ENCODE results near the gene EIF4B. TPM values are rescaled to one million over a fixed set of nuclear protein-coding genes. Genes with fewer than 3 reads are reported as not detected.

Gene EIF4B
- total and polyA plus RNA-seq, 2 of the 13 experiments (the other 11 are each of a cell fraction or from before 2014, with no cell fraction given): 416 to 548 TPM

DNA sequence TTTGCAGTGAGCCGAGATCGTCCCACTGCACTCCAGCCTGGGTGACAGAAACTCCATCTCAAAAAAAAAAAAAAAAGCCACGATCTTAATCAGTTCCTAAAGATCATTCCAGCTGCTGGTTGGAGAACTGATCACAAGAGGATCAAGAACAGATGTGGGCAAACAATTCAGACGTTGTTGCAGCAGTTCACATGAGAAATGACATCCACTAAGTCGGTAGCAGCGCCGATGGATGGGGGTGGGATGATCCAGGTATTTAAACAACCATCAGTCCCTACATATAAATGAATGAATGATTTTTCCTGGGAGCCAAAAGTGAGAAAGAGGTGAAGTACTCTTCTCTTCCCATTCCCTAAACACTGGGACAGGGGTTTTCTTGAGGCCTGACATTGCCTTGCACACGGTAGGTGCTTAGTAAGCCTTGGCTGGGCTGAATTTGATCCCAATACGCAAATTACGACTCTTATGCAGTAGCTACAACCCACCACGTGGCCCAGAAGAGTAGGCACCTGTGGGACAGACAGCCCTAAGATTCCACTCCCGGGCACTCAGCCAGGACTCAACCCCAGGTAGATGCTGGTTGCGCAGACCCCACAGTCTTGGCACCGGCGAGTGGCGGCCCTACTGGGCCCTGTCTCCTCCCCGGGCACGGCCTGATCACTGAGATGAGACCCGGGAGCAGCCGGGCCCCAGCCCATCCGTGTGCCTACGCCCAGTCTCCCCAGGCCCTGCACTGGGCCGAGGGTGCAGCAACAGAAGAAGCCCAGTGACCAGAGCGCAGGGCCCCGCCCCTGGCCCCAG, 72.4 kb downstream of the EIF4B start (continued):
- no peak for TF ChIP-seq PAWR (CRISPR knock-in tag; IDR thresholded peaks at IDR 0.05; ENCODE audit: borderline replicate concordance)
- peak; percentile 16 for TF ChIP-seq RBM39 (IDR thresholded peaks at IDR 0.05; ENCODE audit: low read depth, low read length, poor library complexity, severe bottlenecking)
- TF ChIP-seq, protein P1, sequence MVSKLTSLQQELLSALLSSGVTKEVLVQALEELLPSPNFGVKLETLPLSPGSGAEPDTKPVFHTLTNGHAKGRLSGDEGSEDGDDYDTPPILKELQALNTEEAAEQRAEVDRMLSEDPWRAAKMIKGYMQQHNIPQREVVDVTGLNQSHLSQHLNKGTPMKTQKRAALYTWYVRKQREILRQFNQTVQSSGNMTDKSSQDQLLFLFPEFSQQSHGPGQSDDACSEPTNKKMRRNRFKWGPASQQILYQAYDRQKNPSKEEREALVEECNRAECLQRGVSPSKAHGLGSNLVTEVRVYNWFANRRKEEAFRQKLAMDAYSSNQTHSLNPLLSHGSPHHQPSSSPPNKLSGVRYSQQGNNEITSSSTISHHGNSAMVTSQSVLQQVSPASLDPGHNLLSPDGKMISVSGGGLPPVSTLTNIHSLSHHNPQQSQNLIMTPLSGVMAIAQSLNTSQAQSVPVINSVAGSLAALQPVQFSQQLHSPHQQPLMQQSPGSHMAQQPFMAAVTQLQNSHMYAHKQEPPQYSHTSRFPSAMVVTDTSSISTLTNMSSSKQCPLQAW (CRISPR knock-in tag; IDR thresholded peaks at IDR 0.05): peak; percentile 55
- no peak for TF ChIP-seq ZNF350 (CRISPR knock-in tag; IDR thresholded peaks at IDR 0.05; ENCODE audit: borderline replicate concordance, low read depth)
- TF ChIP-seq ZNF30 (CRISPR knock-in tag; IDR thresholded peaks at IDR 0.05): no peak
- TF ChIP-seq ZNF10 (CRISPR knock-in tag; IDR thresholded peaks at IDR 0.05; ENCODE audit: borderline replicate concordance, low read depth): no peak
- no peak for TF ChIP-seq NR2F6 (IDR thresholded peaks at IDR 0.05)
- TF ChIP-seq NR2F6 (CRISPR knock-in tag; IDR thresholded peaks at IDR 0.05): no peak
- no peak for TF ChIP-seq REXO4 (CRISPR knock-in tag; IDR thresholded peaks at IDR 0.05; ENCODE audit: borderline replicate concordance)
- TF ChIP-seq NR2C2 (CRISPR knock-in tag; IDR thresholded peaks at IDR 0.05; ENCODE audit: borderline replicate concordance): 0 out of 2 replicates have a peak, but pooled peaks have one; percentile 2
- no peak for TF ChIP-seq KAT8 (CRISPR knock-in tag; IDR thresholded peaks at IDR 0.05)
- TF ChIP-seq, protein P2, sequence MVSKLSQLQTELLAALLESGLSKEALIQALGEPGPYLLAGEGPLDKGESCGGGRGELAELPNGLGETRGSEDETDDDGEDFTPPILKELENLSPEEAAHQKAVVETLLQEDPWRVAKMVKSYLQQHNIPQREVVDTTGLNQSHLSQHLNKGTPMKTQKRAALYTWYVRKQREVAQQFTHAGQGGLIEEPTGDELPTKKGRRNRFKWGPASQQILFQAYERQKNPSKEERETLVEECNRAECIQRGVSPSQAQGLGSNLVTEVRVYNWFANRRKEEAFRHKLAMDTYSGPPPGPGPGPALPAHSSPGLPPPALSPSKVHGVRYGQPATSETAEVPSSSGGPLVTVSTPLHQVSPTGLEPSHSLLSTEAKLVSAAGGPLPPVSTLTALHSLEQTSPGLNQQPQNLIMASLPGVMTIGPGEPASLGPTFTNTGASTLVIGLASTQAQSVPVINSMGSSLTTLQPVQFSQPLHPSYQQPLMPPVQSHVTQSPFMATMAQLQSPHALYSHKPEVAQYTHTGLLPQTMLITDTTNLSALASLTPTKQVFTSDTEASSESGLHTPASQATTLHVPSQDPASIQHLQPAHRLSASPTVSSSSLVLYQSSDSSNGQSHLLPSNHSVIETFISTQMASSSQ (IDR thresholded peaks at IDR 0.05; ENCODE audit: low read depth): no peak
- TF ChIP-seq, protein P2 (CRISPR knock-in tag; IDR thresholded peaks at IDR 0.05; ENCODE audit: borderline replicate concordance): no peak
- TF ChIP-seq, protein P3, sequence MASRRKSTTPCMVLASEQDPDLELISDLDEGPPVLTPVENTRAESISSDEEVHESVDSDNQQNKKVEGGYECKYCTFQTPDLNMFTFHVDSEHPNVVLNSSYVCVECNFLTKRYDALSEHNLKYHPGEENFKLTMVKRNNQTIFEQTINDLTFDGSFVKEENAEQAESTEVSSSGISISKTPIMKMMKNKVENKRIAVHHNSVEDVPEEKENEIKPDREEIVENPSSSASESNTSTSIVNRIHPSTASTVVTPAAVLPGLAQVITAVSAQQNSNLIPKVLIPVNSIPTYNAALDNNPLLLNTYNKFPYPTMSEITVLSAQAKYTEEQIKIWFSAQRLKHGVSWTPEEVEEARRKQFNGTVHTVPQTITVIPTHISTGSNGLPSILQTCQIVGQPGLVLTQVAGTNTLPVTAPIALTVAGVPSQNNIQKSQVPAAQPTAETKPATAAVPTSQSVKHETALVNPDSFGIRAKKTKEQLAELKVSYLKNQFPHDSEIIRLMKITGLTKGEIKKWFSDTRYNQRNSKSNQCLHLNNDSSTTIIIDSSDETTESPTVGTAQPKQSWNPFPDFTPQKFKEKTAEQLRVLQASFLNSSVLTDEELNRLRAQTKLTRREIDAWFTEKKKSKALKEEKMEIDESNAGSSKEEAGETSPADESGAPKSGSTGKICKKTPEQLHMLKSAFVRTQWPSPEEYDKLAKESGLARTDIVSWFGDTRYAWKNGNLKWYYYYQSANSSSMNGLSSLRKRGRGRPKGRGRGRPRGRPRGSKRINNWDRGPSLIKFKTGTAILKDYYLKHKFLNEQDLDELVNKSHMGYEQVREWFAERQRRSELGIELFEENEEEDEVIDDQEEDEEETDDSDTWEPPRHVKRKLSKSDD (CRISPR knock-in tag; IDR thresholded peaks at IDR 0.05; ENCODE audit: low read depth): no peak
- TF ChIP-seq ZNF234 (CRISPR knock-in tag; conservative IDR thresholded peaks at IDR 0.05): peak; percentile 76; the same call in 1 of the 2 replicates
- TF ChIP-seq KLF9 (CRISPR knock-in tag; IDR thresholded peaks at IDR 0.05; ENCODE audit: low read depth): no peak
- peak; percentile 63; the same call in 1 of the 2 replicates for TF ChIP-seq ARNT2 (CRISPR knock-in tag; IDR thresholded peaks at IDR 0.05; ENCODE audit: low read depth)
- no peak for TF ChIP-seq HCFC1 (IDR thresholded peaks at IDR 0.05; ENCODE audit: low read depth, low read length)
- no peak for TF ChIP-seq ZNF530 (CRISPR knock-in tag; IDR thresholded peaks at IDR 0.05; ENCODE audit: low read depth)
- TF ChIP-seq, protein P4, sequence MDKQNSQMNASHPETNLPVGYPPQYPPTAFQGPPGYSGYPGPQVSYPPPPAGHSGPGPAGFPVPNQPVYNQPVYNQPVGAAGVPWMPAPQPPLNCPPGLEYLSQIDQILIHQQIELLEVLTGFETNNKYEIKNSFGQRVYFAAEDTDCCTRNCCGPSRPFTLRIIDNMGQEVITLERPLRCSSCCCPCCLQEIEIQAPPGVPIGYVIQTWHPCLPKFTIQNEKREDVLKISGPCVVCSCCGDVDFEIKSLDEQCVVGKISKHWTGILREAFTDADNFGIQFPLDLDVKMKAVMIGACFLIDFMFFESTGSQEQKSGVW (CRISPR knock-in tag; IDR thresholded peaks at IDR 0.05; ENCODE audit: borderline replicate concordance): no peak
